ENCODE results near the gene BACE2.
"Not testable (repeated sequence)": the region's sequence is repeated elsewhere in the genome, so short reads cannot be mapped to it uniquely, and the experiment has no call there.

GRCh38 chr21:41313285-41314164, 145.6 kb downstream of the BACE2 start:
- not testable (repeated sequence) for TF ChIP-seq CTCF (IDR thresholded peaks at IDR 0.05); EZH2 (IDR thresholded peaks at IDR 0.05; ENCODE audit: borderline replicate concordance, insufficient read depth, low read depth, low read length, poor library complexity, severe bottlenecking)
